Activated gamma-delta T cell treated with Interleukin-2 at 50 U/mL for 16 hours (primary cell): Measurements from ENCODE around the gene DNAH7.

Source experiments
- DNase-seq: peaks from one replicate; pipeline ENCODE4 v3.0.0-alpha.2; 2020

Gene DNAH7

DNA sequence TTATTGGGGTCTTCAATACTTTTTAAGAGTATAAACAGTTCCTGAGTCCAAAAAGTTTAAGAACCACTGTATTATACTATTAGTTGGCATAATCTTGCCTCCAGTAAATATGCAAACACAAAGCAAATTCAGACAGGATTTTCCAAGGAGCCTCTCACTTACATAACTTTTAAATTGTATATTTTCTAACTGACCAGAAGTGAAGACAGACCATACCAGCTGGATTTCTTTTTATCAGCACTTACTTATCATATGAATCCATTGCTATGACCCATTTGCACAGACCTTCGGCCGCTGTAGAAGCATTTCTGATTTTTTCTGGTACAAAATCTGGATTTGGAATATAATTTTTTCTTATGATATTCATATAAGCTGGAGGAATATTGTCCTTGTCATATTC lies 211.5 kb downstream of the DNAH7 start:
- DNase-seq: no peak

DNA sequence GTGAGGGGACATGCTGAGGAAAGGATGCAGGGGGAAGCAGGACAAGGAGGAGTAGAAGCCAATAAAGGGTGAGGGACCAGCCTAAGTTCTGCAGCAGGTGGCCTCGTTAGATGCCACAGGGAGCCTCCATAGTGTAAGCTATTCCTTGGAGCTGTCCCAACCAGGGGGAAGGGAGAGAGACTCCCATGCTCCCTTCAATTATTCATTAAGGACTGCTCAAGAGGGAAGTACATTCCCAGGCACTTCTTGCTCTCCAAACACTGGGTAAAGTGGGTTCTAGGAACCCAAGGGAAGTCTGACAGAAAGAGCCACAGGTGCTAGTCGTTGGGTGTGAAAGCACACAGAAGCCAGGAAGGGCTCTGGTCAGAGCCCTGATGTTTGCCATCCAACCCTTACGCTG lies 217.9 kb downstream of the DNAH7 start:
- no peak for DNase-seq

DNA sequence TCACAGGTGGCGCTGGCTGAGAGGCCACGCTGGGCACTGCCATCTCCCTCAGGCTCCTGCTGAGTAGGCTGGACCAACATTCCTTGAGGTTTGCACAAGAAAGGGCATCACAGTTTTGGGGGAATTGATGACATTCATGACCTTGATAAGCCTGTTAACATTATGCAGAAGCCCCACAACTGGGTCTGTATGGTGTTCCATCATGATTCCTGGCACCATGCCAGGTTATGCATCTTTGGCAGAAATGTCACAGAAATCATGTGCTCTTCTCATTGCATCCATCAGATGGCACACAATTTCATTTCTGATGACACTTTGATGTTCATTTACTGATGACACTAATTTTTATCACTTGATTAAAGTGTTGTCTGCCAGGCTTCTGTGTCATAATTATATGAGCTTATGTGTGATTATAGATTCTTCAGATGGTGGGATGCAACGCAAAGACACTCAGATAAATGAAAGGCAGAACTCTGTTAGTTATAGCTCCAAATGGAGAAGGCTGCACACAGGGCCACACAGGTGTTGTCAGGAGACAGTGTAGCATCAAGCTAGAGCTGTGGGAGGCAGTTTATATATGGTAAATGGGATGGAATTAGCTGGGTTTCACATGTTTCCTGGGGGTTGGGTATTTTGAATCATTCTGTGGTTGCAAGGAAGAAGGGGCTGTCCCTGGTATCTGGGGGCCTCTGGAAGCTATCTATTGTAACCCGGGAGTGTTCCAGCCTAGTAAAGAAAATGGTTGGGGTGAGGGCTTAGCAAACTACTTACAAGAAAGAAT lies 220.3 kb downstream of the DNAH7 start:
- no peak for DNase-seq

DNA sequence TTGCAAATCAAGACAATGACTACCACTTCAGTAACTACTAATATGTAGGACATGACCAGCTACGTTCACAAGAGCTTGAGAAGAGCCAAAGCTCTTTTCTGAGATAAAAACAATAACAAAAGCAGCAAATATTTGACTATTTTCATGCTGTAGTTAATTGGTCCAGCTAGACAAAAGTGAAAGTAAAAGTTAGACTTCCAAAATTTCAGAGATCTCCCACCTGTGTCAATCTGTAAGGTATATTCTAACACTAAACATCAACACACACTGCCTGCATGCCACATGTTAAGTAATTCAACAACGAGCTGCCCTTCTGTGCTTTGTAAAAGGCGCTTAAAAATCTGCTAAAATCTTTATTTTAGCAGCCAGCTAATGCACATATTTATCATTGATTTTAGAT lies 225.7 kb downstream of the DNAH7 start:
- no peak for DNase-seq

DNA sequence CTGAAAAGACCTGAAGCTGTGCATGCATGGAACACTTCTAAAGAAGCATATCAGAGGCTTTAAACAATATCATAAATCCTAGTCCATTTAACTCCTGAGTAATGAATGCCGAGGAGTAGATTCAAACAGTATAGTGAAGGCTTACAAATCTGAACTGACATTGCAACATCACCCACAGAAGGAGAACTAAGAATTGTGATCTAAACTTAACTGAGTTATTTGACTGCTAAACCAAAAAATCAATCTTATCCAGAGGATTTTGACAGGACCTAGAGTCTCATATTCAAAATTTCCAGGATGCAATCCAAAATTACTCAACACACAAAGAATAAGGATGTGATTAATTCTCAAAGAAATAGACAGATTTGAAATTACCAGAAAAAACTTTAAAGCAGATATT lies 230.6 kb downstream of the DNAH7 start:
- no peak for DNase-seq

DNA sequence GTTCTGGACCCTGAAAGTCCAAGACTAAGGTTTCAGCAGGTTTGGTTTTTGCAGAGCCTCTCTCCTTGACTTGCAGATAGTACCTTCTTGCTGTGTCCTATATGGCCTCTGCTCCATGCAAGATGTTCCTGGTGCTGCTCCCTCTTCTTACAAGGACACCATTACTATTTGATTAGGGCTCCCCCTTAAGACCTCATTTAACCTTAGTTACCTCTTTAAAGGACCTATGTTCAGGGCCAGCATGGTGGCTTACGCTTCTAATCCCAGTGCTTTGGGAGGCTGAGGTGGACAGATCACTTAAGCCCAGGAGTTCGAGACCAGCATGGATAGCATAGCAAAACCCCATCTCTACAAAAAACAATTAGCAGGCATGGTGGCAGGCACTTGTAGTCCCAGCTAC lies 232.6 kb downstream of the DNAH7 start:
- DNase-seq: no peak

DNA sequence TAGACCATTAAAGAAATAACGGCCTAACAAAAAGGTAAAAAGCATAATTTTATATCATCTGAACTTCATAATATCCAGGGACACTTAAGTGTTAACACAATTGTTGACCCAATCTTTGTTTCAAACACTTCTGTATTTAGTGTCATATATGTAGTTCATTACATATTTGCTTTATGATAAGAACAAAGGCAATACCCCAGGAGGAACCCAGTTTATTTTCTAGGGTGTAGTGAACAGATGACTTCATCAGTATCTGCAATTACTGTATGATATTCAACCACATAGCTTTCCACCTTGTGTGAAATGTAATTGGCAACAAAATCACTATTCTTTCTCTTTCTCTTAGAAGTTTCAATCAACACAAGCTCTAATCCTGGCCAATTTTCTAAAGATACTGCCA lies 233.8 kb downstream of the DNAH7 start:
- DNase-seq: no peak

DNA sequence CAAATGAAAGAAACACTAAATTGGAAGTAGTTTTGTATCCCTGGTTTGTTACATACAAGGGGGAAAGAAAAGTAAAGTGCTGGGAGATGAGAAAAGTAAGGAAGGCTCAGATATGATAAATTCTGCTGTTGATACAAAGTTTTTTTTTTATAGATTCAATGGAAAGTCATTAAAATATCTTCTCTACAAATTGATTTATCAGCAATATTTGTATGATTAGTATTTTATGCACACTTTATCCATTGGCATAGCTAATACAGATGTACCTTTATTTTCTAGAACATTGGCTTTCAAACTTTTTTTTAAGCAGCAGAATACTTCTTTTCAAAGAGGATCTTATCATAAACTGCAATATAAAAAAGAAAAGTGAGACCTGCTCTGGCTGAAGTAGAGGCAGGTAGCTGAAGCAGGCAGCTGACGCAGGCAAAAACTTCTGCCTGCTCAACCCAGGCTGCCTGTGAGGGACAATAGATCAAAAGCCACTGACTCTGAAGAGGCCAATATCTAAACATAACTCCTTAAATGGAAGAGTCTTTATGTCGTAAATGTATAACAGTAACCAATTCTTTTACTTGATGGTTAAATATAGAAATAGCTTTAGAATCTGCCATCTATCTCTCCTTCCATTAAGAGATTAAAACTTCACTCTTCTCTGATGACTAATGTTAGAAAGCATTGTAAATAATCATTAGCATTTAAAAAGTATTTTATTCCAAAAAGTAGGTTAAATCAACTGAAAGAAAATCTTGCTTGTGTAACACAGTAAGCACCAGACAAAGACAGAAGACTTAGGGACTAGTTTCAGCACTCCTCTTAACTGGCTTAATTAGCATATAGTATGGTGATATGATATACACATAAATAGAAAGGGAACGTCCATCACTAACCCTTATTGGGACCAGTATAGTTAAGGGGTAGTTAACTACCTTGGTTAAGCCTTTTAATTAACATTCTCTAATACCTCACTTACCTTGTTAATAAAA lies 237.4 kb downstream of the DNAH7 start:
- DNase-seq: no peak

DNA sequence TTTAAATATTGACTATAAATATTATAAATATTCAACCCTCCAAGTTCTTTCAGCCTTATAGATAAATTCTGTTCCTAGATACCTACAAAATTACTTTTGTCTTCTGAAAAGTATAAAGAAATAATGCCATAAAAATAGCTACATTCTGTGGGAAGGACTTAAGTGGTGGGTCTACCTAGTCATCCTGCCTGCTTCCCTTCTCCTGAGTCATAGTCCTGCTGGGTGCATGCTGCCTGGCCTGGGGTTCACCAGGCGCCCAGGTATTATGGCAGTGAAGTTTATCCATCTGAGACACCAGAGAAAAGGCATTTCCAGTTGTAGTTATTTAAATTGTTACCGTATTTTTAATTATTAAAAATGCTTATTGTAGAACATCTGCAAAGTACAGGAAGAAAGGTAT lies 244.2 kb downstream of the DNAH7 start:
- no peak for DNase-seq

DNA sequence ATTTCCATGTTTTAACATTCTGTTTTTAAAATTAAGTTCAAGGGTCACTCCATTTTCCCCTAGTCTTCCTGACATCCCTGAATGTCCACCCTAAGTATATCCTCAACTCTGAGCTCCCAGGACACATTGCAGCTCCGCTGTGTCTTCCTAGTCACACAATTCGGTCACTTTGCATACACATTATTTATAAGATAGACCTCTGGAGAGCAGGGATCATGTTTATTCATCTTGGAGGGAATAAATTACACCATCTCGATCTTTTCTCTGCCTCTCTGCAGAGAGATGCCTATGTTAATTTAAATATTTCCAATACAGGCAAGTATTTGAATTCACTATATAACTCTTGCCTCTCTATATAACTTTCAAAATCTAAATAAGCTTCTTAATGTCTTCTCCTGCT lies 245.4 kb downstream of the DNAH7 start:
- DNase-seq: no peak

DNA sequence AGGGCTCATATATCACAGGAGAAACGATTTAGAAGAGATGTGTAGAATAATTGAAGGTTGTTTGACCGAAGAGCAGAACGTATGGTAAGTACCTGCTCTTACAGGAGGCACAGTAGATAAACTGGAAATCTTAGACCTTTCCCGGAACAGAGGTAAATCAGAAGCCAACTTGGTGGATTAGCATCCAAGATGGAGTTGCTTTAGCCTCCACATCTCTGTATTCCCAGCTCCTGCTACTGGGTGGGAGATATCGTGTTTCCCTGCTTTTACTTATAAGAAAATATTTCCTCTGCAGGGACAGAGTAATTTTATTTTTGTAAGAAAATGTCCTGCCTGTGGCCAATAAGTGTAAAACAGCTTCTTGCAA lies 247.1 kb downstream of the DNAH7 start:
- DNase-seq: no peak

DNA sequence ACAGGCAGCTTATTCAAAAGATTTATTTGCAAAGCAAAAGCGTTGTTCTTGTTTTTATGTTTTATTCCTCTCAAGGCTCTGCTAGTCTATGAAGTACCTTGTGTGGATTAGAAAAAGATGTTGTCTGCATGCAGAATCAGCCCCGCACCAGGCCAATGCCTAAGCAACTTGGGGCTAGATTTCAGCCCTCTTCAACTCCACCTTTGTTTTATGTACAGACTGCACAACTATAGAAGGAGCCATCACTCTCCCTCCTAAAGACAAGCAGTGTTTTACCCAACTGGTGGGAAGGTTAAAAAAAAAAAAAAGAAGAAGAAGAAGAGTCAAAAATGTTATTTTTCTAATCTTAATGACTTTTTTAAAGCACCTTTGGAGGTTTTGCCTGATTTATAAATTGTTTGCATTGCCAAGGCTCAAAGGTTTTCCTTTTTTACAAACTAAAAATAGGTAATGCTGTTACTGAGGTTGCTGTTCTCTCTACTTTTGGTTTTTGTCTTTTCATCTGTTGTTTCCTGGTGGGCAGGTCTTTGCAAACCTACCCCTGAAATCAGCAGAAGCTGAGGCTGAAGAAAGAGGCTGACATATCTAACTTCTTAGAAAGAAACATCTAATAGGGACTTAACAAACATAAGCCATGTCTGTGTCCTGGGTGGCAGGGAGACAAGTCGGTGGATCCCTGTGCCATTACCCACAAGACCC lies 247.6 kb downstream of the DNAH7 start:
- DNase-seq: no peak

DNA sequence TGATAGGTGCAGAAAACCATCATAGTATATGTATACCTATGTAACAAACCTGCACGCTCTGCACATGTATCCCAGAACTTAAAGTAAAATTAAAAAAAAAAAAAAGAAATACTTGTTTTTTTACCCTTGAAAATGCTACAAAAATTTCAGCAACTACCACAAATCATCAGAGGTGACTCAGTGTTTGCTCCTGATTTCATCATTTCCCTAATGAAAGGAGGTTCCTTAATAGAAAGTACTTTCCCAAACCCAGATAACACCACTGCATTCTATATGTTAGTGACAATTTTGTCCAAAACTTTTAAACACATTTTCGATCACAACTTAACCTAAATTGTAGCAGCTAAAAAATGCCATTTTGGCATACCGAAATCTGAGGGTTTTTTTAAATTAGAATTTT lies 248.3 kb downstream of the DNAH7 start:
- no peak for DNase-seq

DNA sequence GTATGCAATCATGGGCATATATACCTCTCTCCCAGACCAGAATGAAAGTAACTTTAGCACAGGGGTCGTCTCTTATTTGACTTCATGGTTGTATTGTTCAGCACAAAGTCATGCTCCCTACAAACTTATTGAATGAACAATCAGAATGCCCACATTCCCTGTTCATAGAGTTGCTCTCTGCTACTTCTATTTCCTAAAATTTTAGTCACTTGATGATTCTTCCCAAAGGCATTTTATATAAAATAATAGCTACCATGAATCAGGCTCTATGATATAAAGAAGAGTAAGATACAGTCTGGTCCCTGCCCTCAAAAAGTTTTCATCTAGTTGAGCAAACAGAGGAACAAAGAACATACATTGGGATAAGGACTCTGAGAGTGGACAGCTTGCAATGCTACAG lies 249.4 kb downstream of the DNAH7 start:
- no peak for DNase-seq

DNA sequence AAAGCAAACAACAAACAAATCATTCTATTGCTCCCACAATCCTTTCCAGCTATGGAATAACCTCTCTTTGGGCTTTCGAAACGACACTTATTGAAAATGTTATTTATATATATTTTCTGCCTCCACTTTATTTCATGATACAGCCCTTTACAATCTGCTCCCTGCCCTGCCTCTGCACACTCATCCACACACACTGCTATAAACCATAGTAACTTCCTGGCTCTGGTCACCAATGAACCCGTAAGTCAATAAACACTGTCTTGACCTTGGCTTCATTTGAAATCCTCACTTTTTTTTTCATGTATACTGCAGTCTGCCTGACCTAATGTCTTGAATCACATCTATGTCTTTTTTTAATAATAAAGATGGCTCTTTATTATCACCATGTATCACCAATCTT lies 250.1 kb downstream of the DNAH7 start:
- DNase-seq: no peak

DNA sequence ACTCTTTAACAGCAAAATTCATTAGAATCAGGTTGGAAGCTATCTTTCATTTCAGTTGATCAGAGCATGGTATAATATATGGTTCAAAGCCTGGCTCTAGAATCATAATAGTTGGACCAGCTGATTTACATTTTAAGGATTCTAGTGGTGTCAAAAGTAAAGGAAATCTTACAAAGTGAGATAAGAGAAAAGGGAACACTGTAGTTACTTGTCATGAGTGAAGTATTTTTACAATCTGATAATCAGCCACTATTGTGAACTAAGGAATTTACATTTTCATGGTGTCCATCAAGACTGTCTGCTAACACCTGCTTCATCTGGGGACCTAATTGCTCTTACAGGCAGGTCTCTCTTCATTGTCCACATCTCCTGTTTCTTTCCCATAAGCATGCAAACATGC lies 250.5 kb downstream of the DNAH7 start:
- no peak for DNase-seq

DNA sequence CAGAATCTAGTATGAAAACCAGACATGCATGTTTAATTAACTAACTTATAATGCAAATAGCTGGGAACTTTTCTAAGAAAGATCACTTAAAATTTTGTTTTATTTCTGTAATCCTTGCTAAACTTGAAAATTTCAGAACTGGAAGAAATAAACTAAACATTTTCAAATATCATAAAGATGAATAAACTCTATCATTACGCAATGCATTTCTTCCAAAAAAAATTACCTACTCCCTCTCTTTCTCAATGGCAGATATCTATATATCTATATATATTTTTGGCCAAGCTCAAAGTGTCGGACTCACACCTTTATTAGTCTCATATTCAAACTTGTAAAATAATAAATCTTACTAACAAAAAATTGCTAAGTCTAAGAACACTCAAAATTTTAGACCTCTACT lies 253.6 kb downstream of the DNAH7 start:
- DNase-seq: no peak

DNA sequence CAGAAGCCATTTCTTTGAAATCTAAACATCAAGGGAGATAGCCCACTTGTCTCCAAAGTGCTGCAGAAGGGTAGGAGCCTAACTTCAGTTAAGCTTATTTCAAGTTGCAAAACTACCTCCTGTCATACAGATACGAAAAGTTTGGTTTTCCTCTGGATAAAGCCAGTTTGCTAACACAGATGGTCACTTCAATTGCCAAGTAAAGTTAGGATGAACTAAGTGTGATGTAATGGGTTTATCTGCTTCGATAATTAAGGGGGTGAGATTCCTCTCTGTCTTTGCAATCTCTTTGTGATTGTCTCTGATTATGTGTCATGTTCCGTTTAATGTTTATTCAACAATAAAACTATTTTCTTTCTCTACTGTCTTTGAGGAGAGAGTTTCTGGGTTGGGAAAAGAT lies 255.2 kb downstream of the DNAH7 start:
- DNase-seq: no peak

DNA sequence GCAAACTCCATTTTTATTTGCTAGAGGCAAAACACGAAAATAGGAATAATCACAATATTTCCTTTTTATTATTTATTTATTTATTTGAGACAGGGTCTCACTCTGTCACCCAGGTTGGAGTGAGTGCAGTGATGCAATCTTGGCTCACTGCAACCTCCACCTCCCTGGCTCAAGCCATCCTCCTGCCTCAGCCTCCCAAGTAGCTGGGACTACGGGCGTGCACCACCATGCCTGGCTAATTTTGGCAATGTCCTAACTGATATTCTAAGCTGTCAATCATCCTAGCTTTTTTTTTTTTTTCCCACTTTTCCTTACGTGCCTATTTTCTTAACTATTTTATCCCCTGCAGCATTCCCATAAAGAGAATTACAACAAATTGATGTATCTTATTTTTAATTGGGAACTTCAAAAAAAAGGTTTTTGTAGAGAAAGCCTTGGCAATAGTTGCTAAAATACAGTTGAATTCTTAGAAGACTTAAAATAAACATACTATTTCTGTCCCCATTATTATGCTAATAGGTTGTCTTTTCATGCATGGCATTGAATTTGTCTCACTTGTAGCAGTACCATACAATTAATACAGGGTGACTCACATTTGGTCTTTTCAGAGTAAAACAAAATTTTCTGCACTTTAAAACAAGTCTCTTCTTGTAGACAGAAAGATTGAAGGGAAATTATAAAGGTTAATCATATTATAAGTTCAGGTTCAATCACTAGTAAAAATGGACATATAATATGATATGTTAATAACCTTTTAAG lies 258.1 kb downstream of the DNAH7 start:
- DNase-seq: no peak

DNA sequence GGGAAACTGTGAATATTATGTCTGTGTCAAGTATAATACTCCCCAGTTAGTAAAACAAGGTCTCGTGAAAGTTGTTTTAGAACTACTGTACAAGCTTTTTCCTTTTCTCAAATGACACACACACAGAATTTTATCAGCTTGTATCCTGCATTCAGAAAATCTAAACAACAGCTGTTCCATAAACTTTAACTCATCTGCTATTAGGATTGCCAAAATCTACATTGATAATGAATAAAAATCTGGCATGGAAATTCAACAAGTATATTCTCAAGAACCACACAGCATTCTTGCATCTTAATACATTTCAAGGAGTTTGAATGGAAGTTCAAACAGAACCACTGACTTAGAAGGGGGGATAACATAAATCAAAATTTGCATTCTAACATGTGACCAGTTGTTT lies 260.4 kb downstream of the DNAH7 start:
- no peak for DNase-seq

DNA sequence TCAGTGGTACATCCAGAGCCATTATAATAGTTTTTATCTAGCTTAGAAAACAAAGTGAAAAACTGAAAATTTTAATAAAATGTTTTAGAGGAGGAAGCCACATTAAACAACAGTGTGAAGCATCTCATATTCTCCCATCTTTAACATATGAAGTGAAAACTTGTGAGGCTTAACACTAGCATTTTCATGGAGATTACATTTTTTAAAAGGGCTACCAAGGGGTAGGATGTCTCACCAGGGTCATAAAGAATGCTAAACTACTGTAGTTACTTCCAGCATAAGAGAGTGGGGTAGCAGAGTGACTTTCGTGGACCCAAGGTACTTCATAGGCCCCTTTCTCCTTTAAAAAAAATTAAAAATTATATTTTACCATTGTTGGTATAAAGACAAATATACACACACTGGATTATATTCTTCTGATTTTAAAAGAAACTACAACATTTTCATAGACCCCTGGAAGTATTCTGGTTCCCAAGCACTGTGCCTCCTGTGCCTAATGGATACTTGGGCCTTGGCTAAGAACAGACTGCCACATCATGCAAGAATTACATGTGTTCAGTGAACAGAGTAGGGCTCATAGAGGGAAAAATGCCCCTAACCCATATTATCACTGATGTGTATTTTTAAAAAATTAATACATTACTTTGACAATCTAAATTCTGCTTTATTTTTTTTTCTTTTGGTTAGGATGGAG lies 263.2 kb downstream of the DNAH7 start:
- DNase-seq: no peak

DNA sequence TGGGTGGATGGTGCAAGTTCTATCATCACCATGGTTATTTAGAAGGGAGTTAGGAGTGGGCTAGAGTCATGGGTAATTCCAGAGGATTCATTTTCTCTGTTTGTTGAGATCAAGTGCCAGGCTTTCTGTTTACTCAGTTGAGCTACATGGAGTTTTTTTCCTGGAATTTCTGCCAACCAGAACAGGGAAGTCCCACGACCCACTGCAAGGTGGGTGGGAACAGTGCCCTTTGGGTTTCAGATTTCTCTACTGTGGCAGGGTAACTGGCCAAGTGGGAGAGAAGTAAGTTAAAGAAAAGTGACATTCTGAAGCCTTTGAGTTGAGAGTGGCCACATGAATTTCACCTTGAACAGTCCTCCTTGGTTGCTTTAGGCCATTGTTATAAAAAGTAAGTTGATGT lies 272.8 kb downstream of the DNAH7 start:
- no peak for DNase-seq
